Measurements from ENCODE around the gene LRRC15. TPM values are rescaled to one million over a fixed set of nuclear protein-coding genes. Genes with fewer than 3 reads are reported as not detected.

The LRRC15 gene
- total RNA-seq, 1 experiment from 2014 or later: 0.28 TPM

GRCh38 chr3:194407423-194407822, 37.9 kb upstream of the LRRC15 start:
- no TSS peak for BruUV-seq (replicated peaks)
- Histone ChIP-seq H3K36me3 (ENCODE audit: control insufficient read depth, insufficient read depth, low read length) (peaks cover 18% of the 10 kb centered on the region), H3K27ac (ENCODE audit: low read length) (no peak overlapping the region), H3K4me1 (ENCODE audit: control insufficient read depth, insufficient read depth, low read length) (no peaks in the 10 kb centered on the region), H3K4me3 (ENCODE audit: low read depth in 2 of 2, low read length in 2 of 2) (no peak overlapping the region), H3K9me3 (ENCODE audit: control insufficient read depth, insufficient read depth, low read depth, low read length) (no peaks in the 10 kb centered on the region), H3K27me3 (ENCODE audit: control insufficient read depth, insufficient read depth, low read length) (no peaks in the 10 kb centered on the region)
- in situ Hi-C loops (cut with HindIII; ENCODE audit: low pct_unique_long_range_greater_than_20kb, low sequenced_read_pairs): no loop called here
- DNase-seq (ENCODE audit: low read depth, low spot score): no peak
- TF ChIP-seq POLR2AphosphoS5 (IDR thresholded peaks at IDR 0.05; ENCODE audit: low read depth, low read length) (no peak), SIN3A (IDR thresholded peaks at IDR 0.05; ENCODE audit: borderline replicate concordance, insufficient read depth, low read depth, low read length) (no peak), CTCF (IDR thresholded peaks at IDR 0.05) (no peak), TCF7L2 (IDR thresholded peaks at IDR 0.05; ENCODE audit: low read depth, low read length) (no peak)
- TF ChIP-seq, protein P1, sequence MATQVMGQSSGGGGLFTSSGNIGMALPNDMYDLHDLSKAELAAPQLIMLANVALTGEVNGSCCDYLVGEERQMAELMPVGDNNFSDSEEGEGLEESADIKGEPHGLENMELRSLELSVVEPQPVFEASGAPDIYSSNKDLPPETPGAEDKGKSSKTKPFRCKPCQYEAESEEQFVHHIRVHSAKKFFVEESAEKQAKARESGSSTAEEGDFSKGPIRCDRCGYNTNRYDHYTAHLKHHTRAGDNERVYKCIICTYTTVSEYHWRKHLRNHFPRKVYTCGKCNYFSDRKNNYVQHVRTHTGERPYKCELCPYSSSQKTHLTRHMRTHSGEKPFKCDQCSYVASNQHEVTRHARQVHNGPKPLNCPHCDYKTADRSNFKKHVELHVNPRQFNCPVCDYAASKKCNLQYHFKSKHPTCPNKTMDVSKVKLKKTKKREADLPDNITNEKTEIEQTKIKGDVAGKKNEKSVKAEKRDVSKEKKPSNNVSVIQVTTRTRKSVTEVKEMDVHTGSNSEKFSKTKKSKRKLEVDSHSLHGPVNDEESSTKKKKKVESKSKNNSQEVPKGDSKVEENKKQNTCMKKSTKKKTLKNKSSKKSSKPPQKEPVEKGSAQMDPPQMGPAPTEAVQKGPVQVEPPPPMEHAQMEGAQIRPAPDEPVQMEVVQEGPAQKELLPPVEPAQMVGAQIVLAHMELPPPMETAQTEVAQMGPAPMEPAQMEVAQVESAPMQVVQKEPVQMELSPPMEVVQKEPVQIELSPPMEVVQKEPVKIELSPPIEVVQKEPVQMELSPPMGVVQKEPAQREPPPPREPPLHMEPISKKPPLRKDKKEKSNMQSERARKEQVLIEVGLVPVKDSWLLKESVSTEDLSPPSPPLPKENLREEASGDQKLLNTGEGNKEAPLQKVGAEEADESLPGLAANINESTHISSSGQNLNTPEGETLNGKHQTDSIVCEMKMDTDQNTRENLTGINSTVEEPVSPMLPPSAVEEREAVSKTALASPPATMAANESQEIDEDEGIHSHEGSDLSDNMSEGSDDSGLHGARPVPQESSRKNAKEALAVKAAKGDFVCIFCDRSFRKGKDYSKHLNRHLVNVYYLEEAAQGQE (IDR thresholded peaks at IDR 0.05; ENCODE audit: insufficient read depth in 1 of 2, low read depth in 2 of 2, low read length in 1 of 2): no peak
- POLR2A ChIA-PET: no interaction called here
- CTCF ChIA-PET: interaction anchor here (0.6 kb wide), 1 partner anchor 85 kb away, joined by 3 read pairs; no protein-coding TSS in a partner anchor
- peak; percentile 67 for ATAC-seq
- intact Hi-C loops (cut with micrococcal nuclease; ENCODE audit: unreplicated experiment): no loop called here

DNA sequence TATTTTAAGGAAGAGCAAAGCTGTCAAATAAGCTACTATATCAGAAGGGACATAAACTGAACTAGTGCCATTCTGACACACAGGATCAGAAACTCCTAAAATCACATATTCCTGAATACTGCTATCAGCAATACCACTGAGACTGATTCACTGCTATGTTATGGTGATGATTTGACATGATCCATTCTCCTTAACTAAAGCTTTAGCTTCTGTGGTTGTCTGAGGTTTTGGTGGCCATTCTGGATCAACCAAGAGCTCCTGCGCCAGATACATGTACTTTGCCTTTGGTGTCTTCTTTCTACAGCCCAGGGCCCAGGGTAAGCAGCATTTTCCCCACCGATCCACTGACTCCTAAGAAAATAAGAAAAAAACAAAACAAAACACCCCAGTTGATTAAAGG, 36.2 kb upstream of the LRRC15 start:
- TF ChIP-seq TCF7L2 (IDR thresholded peaks at IDR 0.05; ENCODE audit: low read depth, low read length) (no peak), CTCF (IDR thresholded peaks at IDR 0.05) (no peak), SIN3A (IDR thresholded peaks at IDR 0.05; ENCODE audit: borderline replicate concordance, insufficient read depth, low read depth, low read length) (no peak), POLR2AphosphoS5 (IDR thresholded peaks at IDR 0.05; ENCODE audit: low read depth, low read length) (no peak)
- TF ChIP-seq, protein P1 (IDR thresholded peaks at IDR 0.05; ENCODE audit: insufficient read depth in 1 of 2, low read depth in 2 of 2, low read length in 1 of 2): no peak
- CTCF ChIA-PET: no interaction called here
- peaks cover 12% of the 10 kb centered on the region for H3K36me3 ChIP-seq (ENCODE audit: control insufficient read depth, insufficient read depth, low read length)
- no TSS peak for BruUV-seq (replicated peaks)
- H3K9me3 ChIP-seq (ENCODE audit: control insufficient read depth, insufficient read depth, low read depth, low read length): no peaks in the 10 kb centered on the region
- H3K27ac ChIP-seq (ENCODE audit: low read length): no peak overlapping the region
- H3K4me1 ChIP-seq (ENCODE audit: control insufficient read depth, insufficient read depth, low read length): no peaks in the 10 kb centered on the region
- no peak overlapping the region for H3K4me3 ChIP-seq (ENCODE audit: low read depth in 2 of 2, low read length in 2 of 2)
- ATAC-seq: no peak
- no peak for DNase-seq (ENCODE audit: low read depth, low spot score)
- POLR2A ChIA-PET: no interaction called here
- intact Hi-C loops (cut with micrococcal nuclease; ENCODE audit: unreplicated experiment): no loop called here
- in situ Hi-C loops (cut with HindIII; ENCODE audit: low pct_unique_long_range_greater_than_20kb, low sequenced_read_pairs): no loop called here
- H3K27me3 ChIP-seq (ENCODE audit: control insufficient read depth, insufficient read depth, low read length): no peaks in the 10 kb centered on the region
